SH-SY5Y (cell line): Measurements from ENCODE around the gene CRYGS.

Experiments used
- GATA2 ChIP-seq: IDR thresholded peaks from 2 replicates; pipeline ENCODE4 v1.6.1; 2011; ENCODE audit warnings: mild to moderate bottlenecking, low read depth, low read length
- GATA3 ChIP-seq: IDR thresholded peaks from 2 replicates; pipeline ENCODE4 v1.6.1; 2011; ENCODE audit warnings: low read depth, mild to moderate bottlenecking, low read length, moderate library complexity

DNA sequence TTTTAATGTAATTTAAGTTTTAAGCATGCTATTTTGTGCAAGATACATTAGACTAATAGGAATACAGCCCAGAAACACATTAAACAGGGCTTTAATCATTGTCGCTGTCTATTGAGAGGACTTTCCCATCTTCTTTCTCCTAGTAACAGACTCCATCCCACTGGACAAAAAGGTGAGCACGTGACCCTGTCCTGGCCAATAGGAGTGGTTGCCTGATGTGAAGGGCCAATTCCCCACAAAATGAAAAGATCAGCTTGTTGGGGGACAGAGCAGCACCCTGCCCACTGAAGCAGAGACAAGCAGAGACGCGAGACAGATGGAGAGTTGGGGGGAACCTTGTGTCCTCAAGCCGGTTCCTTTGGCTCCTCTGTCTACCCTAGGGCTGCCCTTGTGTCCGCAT, 21.2 kb downstream of the CRYGS start:
- TF ChIP-seq GATA3 (no peak), GATA2 (no peak)
